ENCODE data around the gene TTC28.
"Not testable (repeated sequence)": the region's sequence is repeated elsewhere in the genome, so short reads cannot be mapped to it uniquely, and the experiment has no call there.

TTC28 gene

GRCh38 chr22:28484662-28485061 lies 195.0 kb downstream of the TTC28 start:
- DNase-seq (ENCODE audit: low spot score) = no peak

GRCh38 chr22:28481725-28482124 lies 197.9 kb downstream of the TTC28 start:
- no peak for DNase-seq (ENCODE audit: low spot score)

GRCh38 chr22:28480000-28480715 lies 199.5 kb downstream of the TTC28 start:
- DNase-seq (ENCODE audit: low spot score) = no peak

GRCh38 chr22:28478564-28478963 lies 201.1 kb downstream of the TTC28 start:
- no peak for DNase-seq (ENCODE audit: low spot score)

DNA sequence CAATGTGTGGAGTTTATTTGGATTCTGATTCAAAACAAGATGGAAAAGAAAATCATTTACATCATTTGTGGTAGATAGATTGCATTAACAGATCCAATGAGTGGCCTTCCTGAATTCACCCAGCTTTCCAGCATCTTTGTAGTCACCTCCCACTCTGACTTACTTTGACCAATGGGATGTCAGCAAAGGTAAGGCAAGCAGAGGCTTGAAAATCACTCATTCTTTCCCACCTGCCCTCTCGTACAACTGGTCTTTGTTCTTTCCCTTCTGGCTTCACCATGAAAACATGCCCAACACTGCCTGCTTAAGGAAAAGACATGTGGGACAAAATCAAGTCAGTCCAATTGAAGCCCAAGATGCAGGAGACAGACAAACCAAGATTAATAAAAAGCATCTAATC lies 202.1 kb downstream of the TTC28 start:
- no peak for DNase-seq (ENCODE audit: low spot score)

- DNase-seq (ENCODE audit: low spot score) = no peak
Observed at GRCh38 chr22:28474330-28474729, 205.3 kb downstream of the TTC28 start.

GRCh38 chr22:28473258-28473657 lies 206.4 kb downstream of the TTC28 start:
- no peak for DNase-seq (ENCODE audit: low spot score)

DNA sequence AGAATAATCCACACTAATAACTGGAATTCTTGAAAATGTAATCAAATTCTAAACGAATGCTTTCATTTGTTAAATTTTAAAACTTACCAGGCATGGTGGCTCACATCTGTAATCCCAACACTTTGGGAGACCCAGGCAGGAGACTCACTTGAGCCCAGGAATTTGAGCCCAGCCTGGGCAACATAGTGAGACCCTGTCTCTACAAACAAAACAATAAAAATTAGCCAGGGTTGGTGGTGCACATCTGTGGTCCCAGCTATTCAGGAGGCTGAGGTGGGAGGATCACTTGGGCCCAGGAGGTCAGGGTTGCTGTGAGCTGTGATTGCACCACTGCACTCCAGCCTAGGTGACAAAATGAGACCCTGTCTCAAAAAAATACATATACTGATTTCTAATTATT lies 212.6 kb downstream of the TTC28 start:
- not testable (repeated sequence) for DNase-seq (ENCODE audit: low spot score)

GRCh38 chr22:28466399-28466798 lies 213.2 kb downstream of the TTC28 start:
- DNase-seq (ENCODE audit: low spot score) = no peak

GRCh38 chr22:28465841-28466240 lies 213.8 kb downstream of the TTC28 start:
- DNase-seq (ENCODE audit: low spot score) = no peak

GRCh38 chr22:28464127-28464526 lies 215.5 kb downstream of the TTC28 start:
- no peak for DNase-seq (ENCODE audit: low spot score)

- DNase-seq (ENCODE audit: low spot score) = not testable (repeated sequence)
Observed at GRCh38 chr22:28463408-28463807, 216.2 kb downstream of the TTC28 start.

GRCh38 chr22:28462901-28463300 lies 216.7 kb downstream of the TTC28 start:
- DNase-seq (ENCODE audit: low spot score) = no peak

DNA sequence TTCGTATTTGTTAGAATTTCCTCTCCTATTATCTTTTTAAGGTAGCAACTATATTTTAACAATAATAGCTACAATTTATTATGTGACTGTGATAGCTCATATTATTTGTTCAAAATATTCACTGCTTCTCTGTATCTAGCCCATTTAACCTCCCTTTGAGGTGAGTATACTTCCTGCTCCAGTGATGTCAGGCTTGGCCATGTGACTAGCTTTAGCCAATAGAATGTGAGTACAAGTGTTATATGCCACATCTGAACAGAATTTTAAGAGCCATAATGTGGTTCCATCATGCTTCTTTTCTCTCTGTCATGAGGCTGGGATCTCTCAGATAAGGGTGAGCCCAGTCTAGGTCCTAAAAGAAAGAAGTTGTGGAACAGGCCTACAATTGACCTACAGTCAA lies 217.6 kb downstream of the TTC28 start:
- DNase-seq (ENCODE audit: low spot score) = no peak

DNA sequence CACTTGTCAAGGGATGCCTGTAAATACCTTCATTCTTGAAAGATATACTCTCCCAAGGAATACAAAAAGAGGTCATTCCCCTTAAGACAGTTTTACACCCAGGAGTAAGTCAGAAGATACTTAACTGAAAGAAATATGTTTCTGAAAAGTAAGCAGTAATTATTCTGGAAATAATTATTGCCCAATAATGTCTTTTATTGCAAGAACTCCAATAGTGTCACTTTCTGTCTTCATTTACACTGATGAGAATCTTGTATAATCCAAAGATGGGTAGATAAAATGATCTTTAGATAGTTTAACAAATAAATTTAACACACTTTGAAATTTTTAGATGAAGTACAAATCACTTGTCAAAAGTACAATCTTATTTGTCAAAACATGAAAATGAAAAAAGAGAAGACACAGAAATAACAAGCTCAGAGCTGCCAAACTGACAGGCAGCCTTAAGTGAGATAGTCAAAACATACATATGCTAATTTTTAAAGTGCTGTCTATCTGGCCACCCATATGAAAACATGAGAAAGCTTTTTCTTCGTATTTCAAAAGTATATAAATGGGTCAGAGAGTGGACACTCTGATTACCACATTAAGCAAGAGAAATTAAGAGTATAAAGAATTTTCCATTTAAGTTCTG lies 225.1 kb downstream of the TTC28 start:
- DNase-seq (ENCODE audit: low spot score) = no peak

DNA sequence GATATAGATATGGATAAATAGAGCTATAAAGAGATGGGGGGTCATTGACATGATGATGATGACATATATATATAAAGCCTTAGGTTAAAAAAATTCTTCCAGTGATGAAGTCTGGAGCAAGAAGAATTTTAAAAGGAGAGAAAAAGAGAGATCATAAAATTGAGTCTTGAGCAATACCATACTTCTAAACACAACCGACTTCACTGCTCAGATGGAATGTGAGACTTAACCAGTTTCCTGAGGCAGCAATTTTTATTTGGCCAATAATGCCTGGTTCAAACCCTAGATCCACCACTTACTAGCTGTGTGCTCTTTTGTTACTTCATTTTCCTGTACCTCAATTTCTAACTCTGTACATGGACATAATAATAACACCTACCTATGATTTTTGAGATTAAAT lies 229.5 kb downstream of the TTC28 start:
- DNase-seq (ENCODE audit: low spot score) = no peak

- no peak for DNase-seq (ENCODE audit: low spot score)
Observed at GRCh38 chr22:28449041-28449440, 230.6 kb downstream of the TTC28 start.

DNA sequence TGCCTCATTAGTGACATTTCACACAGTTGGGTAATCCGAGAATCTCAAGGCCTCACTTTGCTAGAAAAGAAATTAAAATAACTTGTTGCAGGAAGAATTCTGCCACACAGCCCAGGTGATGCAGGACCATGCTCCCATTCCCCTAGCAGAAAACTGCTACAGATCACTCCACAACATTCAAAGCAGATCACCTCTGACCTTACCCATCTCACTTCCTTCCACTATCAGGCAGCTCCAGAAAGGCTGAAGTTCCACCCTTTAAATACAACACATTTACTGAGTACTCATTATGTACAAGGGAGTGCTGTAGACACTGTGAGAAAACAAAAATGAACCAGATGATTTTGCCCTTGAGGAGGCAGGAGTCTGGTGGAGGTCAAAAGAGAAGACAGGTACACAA lies 231.0 kb downstream of the TTC28 start:
- DNase-seq (ENCODE audit: low spot score) = no peak

- no peak for DNase-seq (ENCODE audit: low spot score)
Observed at GRCh38 chr22:28444659-28445058, 235.0 kb downstream of the TTC28 start.

GRCh38 chr22:28443526-28443876 lies 236.1 kb downstream of the TTC28 start:
- DNase-seq (ENCODE audit: low spot score) = peak; percentile 73

DNA sequence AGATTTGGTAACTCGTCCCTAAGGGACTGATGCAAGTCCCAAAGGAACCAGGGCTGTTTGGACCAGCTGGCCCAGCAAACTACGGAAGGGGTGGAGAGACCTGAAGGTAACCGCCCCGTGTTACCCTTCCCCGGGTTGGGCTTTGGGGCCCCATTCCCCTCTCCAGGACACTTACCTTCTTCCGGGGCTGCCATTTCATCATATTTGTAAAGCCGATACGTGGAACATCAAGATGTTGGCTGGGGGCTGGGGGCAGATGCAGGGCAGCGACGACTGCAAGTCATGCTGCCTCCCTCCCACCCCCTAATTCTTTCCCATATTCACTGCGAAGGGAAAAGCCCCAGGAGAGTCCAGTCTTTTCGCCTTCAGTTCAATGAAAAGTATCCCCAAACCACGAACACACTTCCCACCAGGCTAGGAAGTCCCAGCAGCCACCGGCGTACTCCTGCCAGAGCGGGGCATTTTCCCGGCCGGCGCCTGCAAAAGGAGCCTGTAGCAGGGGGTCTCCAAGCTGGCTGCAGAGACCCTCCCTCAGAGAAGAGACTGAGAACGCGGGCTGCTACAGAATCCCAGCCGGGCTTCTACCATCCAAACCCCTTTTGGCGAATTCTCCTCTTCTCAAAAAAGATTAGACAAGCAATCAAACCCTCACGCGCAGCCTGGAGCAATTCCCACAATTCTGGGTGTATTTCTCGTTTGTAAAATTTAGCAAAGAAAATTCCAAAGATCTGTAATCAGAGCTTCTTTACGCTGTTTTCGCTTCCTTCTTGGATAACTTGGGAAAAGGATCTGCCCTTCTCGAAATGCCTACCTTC lies 236.7 kb downstream of the TTC28 start:
- DNase-seq (ENCODE audit: low spot score) = peak; percentile 35

DNA sequence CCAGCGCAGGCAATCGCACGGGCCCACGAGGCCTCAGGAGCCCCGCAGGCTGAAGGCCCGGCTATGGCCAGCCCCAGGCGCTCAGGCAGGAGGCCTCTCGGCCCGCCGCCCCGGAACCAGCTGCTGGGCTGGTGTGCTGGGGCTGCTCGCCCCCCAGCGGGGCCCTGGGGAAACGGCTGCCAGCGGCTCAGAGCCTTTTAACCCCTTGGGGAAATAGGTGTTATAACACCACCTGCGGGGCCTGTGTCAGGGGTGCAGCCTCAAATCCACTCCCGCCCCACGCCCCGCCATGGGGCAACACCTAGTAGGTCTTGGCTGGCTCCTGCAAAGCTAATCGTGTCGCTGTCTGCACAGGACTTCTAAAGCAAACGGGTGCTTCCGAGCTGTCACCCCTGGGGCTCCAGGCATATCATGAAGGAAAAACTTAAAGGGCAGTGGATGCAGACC lies 237.4 kb downstream of the TTC28 start:
- DNase-seq (ENCODE audit: low spot score) = peak; percentile 88

- DNase-seq (ENCODE audit: low spot score) = peak; percentile 28
Observed at GRCh38 chr22:28441720-28442263, 237.8 kb downstream of the TTC28 start.

Data from AG08396 (cell line).